Glomerular endothelial cell (primary cell): Measurements from ENCODE around the gene TRERF1. TPM values are rescaled to one million over a fixed set of nuclear protein-coding genes. Genes with fewer than 3 reads are reported as not detected.

Experiments
- total RNA-seq: library from RNA; depleted of rRNA; stranded (reverse); fragments of >200 nt; gene quantifications from 2 replicates; pipeline ENCODE4 v1.2.3, GENCODE V29; 2015

TRERF1 gene
- total RNA-seq, 1 donor from 2014 or later, result 2.5 TPM

Other genes with a start within 250 kb of the TRERF1 start
- gene MRPS10, start 234.1 kb downstream of the TRERF1 start, total RNA-seq, result 35.1 and 37.0 TPM in 2 replicates
- gene UBR2, start 112.1 kb upstream of the TRERF1 start, total RNA-seq, result 15.8 and 17.4 TPM in 2 replicates